ENCODE data around the gene NCKAP5L. TPM values are rescaled to one million over a fixed set of nuclear protein-coding genes. Genes with fewer than 3 reads are reported as not detected.
"Not testable (repeated sequence)": the region's sequence is repeated elsewhere in the genome, so short reads cannot be mapped to it uniquely, and the experiment has no call there.

NCKAP5L gene
- total RNA-seq, 1 experiment from 2014 or later = 20.9 TPM

GRCh38 chr12:49783917-49784676, 44.1 kb downstream of the NCKAP5L start:
- no TSS peak for BruUV-seq (replicated peaks)
- ChIA-PET POLR2A (ENCODE audit: unreplicated experiment) (no interaction called here), CTCF (no interaction called here)
- Histone ChIP-seq H3K4me2 (no peak overlapping the region), H3K27me3 (ENCODE audit: insufficient read depth, low read depth) (no peaks in the 10 kb centered on the region), H3K27ac (no peak overlapping the region), H3K9me2 (ENCODE audit: insufficient read depth) (no peaks in the 10 kb centered on the region; the same call in 1 of the 2 replicates), H3K4me1 (replicated peaks; ENCODE audit: insufficient read depth) (peaks cover 10% of the 10 kb centered on the region; the same call in 1 of the 2 replicates), H3K36me3 (ENCODE audit: low read depth) (no peaks in the 10 kb centered on the region), H3K79me2 (ENCODE audit: low read depth) (no peaks in the 10 kb centered on the region), H2AFZ (no peak overlapping the region), H3F3A (ENCODE audit: insufficient read depth, low read depth) (no peaks in the 10 kb centered on the region), H3K9me3 (ENCODE audit: insufficient read depth, low read depth) (no peaks in the 10 kb centered on the region), H3K4me3 (no peak overlapping the region), H4K20me1 (ENCODE audit: insufficient read depth) (no peaks in the 10 kb centered on the region)
- DNase-seq = no peak
- intact Hi-C loops (cut with micrococcal nuclease; ENCODE audit: unreplicated experiment) = no loop called here
- no peak for TF ChIP-seq EZH2 (IDR thresholded peaks at IDR 0.05; ENCODE audit: low read depth)
- TF ChIP-seq, protein P1, sequence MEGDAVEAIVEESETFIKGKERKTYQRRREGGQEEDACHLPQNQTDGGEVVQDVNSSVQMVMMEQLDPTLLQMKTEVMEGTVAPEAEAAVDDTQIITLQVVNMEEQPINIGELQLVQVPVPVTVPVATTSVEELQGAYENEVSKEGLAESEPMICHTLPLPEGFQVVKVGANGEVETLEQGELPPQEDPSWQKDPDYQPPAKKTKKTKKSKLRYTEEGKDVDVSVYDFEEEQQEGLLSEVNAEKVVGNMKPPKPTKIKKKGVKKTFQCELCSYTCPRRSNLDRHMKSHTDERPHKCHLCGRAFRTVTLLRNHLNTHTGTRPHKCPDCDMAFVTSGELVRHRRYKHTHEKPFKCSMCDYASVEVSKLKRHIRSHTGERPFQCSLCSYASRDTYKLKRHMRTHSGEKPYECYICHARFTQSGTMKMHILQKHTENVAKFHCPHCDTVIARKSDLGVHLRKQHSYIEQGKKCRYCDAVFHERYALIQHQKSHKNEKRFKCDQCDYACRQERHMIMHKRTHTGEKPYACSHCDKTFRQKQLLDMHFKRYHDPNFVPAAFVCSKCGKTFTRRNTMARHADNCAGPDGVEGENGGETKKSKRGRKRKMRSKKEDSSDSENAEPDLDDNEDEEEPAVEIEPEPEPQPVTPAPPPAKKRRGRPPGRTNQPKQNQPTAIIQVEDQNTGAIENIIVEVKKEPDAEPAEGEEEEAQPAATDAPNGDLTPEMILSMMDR (conservative IDR thresholded peaks at IDR 0.05) = no peak

GRCh38 chr12:49780914-49781313, 47.3 kb downstream of the NCKAP5L start:
- H4K20me1 ChIP-seq (ENCODE audit: insufficient read depth); H3F3A ChIP-seq (ENCODE audit: insufficient read depth, low read depth); H3K27ac ChIP-seq; H3K4me2 ChIP-seq; H3K36me3 ChIP-seq (ENCODE audit: low read depth); DNase-seq; H3K4me3 ChIP-seq; H3K79me2 ChIP-seq (ENCODE audit: low read depth); H3K9me3 ChIP-seq (ENCODE audit: insufficient read depth, low read depth); BruUV-seq (replicated peaks); intact Hi-C loops (cut with micrococcal nuclease; ENCODE audit: unreplicated experiment); H3K9me2 ChIP-seq (ENCODE audit: insufficient read depth); H3K27me3 ChIP-seq (ENCODE audit: insufficient read depth, low read depth); H2AFZ ChIP-seq: not testable (repeated sequence)
- CTCF ChIA-PET = interaction anchor here (0.5 kb wide), 1 partner anchor 274 kb away, joined by 3 read pairs; no protein-coding TSS in a partner anchor
- POLR2A ChIA-PET (ENCODE audit: unreplicated experiment) = interaction anchor here (0.7 kb wide), 1 partner anchor 62 kb away, joined by 6 read pairs; the partner anchor contains the start of gene BCDIN3D
- peaks cover 10% of the 10 kb centered on the region; the same call in 1 of the 2 replicates for H3K4me1 ChIP-seq (replicated peaks; ENCODE audit: insufficient read depth)

GRCh38 chr12:49779581-49779980, 48.6 kb downstream of the NCKAP5L start:
- Histone ChIP-seq H3K4me3 (no peak overlapping the region), H3K9me3 (ENCODE audit: insufficient read depth, low read depth) (no peaks in the 10 kb centered on the region), H3K9me2 (ENCODE audit: insufficient read depth) (no peaks in the 10 kb centered on the region), H3K4me2 (no peak overlapping the region), H3K4me1 (replicated peaks; ENCODE audit: insufficient read depth) (peaks cover 3% of the 10 kb centered on the region; the same call in 1 of the 2 replicates), H3K27ac (no peak overlapping the region), H3K27me3 (ENCODE audit: insufficient read depth, low read depth) (no peaks in the 10 kb centered on the region), H3F3A (ENCODE audit: insufficient read depth, low read depth) (no peaks in the 10 kb centered on the region), H2AFZ (no peak overlapping the region), H4K20me1 (ENCODE audit: insufficient read depth) (no peaks in the 10 kb centered on the region), H3K79me2 (ENCODE audit: low read depth) (no peaks in the 10 kb centered on the region), H3K36me3 (ENCODE audit: low read depth) (no peaks in the 10 kb centered on the region)
- intact Hi-C loops (cut with micrococcal nuclease; ENCODE audit: unreplicated experiment) = loop anchor here (5.0 kb wide), 2 partner anchors 137 to 188 kb away; no protein-coding TSS in a partner anchor
- no peak for DNase-seq
- CTCF ChIA-PET = no interaction called here
- POLR2A ChIA-PET (ENCODE audit: unreplicated experiment) = no interaction called here
- BruUV-seq (replicated peaks) = no TSS peak
- TF ChIP-seq, protein P1 (conservative IDR thresholded peaks at IDR 0.05) = no peak
- TF ChIP-seq EZH2 (IDR thresholded peaks at IDR 0.05; ENCODE audit: low read depth) = no peak
